ENCODE data around the gene CLEC3B.
"Not testable (repeated sequence)": the region's sequence is repeated elsewhere in the genome, so short reads cannot be mapped to it uniquely, and the experiment has no call there.

CLEC3B gene

GRCh38 chr3:45026038-45026437, at the start of gene CLEC3B:
Gene CLEC3B (plus strand): TSS chr3:45026303. CDS start chr3:45026363, 60 bp downstream.
- DNase-seq: no peak

GRCh38 chr3:44981220-44981619, 44.9 kb upstream of the CLEC3B start:
- DNase-seq: no peak

- DNase-seq: no peak
Measured at GRCh38 chr3:44981751-44982150, 44.4 kb upstream of the CLEC3B start.

- no peak for DNase-seq
Measured at GRCh38 chr3:44982817-44983216, 43.3 kb upstream of the CLEC3B start.

- DNase-seq: no peak
Measured at GRCh38 chr3:44983484-44983941, 42.6 kb upstream of the CLEC3B start.

GRCh38 chr3:44984335-44984734, 41.8 kb upstream of the CLEC3B start:
- DNase-seq: no peak

GRCh38 chr3:44986330-44986729, 39.8 kb upstream of the CLEC3B start:
- DNase-seq: not testable (repeated sequence)

GRCh38 chr3:44987332-44987731, 38.8 kb upstream of the CLEC3B start:
- no peak for DNase-seq

- DNase-seq: no peak
Measured at GRCh38 chr3:44988073-44988472, 38.0 kb upstream of the CLEC3B start.

GRCh38 chr3:44989141-44989540, 37.0 kb upstream of the CLEC3B start:
- no peak for DNase-seq

- no peak for DNase-seq
Measured at GRCh38 chr3:44989636-44990373, 36.3 kb upstream of the CLEC3B start.

- no peak for DNase-seq
Measured at GRCh38 chr3:44991326-44991725, 34.8 kb upstream of the CLEC3B start.

GRCh38 chr3:44992555-44993470, 33.3 kb upstream of the CLEC3B start:
- DNase-seq: no peak

- no peak for DNase-seq
Measured at GRCh38 chr3:44993471-44994205, 32.5 kb upstream of the CLEC3B start.

GRCh38 chr3:44995142-44995770, 30.8 kb upstream of the CLEC3B start:
- DNase-seq: no peak

- DNase-seq: no peak
Measured at GRCh38 chr3:44996556-44996969, 29.5 kb upstream of the CLEC3B start.

- DNase-seq: no peak
Measured at GRCh38 chr3:44999782-45000181, 26.3 kb upstream of the CLEC3B start.

- no peak for DNase-seq
Measured at GRCh38 chr3:45000823-45001222, 25.3 kb upstream of the CLEC3B start.

- no peak for DNase-seq
Measured at GRCh38 chr3:45001738-45002137, 24.4 kb upstream of the CLEC3B start.

- no peak for DNase-seq
Measured at GRCh38 chr3:45002139-45002660, 23.9 kb upstream of the CLEC3B start.

- DNase-seq: no peak
Measured at GRCh38 chr3:45002720-45003119, 23.4 kb upstream of the CLEC3B start.

GRCh38 chr3:45003406-45003805, 22.7 kb upstream of the CLEC3B start:
- no peak for DNase-seq
